ENCODE data around the gene CDY2A.
"Not testable (repeated sequence)": the region's sequence is repeated elsewhere in the genome, so short reads cannot be mapped to it uniquely, and the experiment has no call there.

The CDY2A gene

DNA sequence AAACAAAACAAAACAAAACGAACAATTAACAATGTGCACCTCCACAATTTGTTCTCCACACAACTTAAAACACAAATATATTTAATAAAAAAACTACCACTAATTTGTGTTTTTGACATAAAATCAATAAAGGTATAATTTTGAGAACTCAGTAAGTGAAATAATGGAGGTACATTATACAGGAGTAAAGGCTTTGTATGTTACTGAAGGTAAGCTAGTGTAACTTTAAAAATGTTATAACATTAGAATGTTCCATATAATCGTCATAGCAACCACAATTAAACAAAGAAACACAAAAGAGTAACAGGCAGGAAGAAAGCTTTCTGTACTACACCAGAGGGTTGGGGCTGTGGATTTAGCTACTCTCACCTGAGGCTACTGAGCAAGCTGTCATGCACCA, at the start of gene CDY2A:
Gene CDY2A, plus strand, starts transcription at position 301 of the 400 bp plus-strand sequence. CDS start 328 bp downstream, outside the sequence.
- not testable (repeated sequence) for DNase-seq (ENCODE audit: low read depth in 2 of 2)

DNA sequence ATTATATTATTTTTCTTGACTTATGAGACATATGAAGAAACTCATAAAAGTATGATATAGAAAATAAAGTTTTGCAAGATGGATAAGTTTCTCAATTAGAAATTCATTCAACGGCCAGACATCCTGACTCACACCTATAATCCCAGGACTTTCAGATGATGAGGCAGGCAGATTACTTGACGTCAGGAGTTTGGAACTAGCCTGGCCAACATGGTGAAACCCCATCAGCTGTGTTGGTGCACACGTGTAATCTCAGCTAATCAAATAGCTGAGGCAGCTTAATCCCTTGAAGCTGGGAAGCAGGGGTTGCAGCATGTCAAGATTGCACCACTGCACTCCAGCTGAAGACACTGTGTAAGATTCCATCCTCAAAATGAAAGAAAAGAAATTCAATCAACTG, 28.0 kb upstream of the CDY2A start:
- not testable (repeated sequence) for DNase-seq (ENCODE audit: low read depth in 2 of 2)

GRCh38 chrY:17998266-17998665, 27.3 kb upstream of the CDY2A start:
- not testable (repeated sequence) for DNase-seq (ENCODE audit: low read depth in 2 of 2)

DNA sequence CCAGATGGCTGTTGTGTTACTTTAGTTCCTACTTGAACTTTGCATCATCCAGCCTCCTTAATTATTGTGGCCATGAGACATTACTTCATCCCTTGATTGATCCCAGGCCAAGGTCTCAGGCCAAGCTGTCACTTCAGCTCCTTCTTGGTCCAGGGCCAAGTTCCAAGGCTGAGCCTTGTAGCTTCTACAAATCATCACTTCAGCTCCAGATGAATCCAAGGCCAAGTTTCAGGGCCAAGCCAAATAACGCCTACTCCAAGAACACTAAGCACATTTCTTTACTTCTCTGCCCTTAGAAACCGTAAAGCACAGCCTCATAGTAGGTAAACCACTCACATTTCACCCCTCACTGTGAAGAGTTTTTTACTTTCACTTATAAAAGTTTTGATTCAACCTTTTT, 1.7 kb upstream of the CDY2A start:
- not testable (repeated sequence) for DNase-seq (ENCODE audit: low read depth in 2 of 2)

- DNase-seq (ENCODE audit: low read depth in 2 of 2), result not testable (repeated sequence)
Observed at GRCh38 chrY:18028845-18029244, 3.3 kb downstream of the CDY2A start.

DNA sequence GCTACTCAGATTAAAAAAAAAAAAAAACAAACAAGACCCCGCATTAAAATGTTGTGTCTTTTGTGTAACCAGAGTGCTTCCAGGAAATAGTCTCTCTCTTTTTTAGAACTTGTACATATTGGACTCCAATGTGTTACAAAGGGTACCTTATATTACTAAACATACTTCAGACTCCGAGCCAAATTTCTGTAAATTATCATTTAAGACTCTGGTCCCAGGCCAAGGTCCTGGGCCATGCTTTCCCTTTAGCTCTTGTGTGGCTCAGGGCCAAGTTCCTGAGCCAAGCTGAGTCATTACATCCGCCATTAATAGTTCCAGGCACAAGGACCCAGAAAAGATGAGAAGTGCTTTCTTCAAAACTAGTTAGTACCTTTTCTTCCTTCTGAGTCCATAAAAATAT, 4.6 kb downstream of the CDY2A start:
- not testable (repeated sequence) for DNase-seq (ENCODE audit: low read depth in 2 of 2)

DNA sequence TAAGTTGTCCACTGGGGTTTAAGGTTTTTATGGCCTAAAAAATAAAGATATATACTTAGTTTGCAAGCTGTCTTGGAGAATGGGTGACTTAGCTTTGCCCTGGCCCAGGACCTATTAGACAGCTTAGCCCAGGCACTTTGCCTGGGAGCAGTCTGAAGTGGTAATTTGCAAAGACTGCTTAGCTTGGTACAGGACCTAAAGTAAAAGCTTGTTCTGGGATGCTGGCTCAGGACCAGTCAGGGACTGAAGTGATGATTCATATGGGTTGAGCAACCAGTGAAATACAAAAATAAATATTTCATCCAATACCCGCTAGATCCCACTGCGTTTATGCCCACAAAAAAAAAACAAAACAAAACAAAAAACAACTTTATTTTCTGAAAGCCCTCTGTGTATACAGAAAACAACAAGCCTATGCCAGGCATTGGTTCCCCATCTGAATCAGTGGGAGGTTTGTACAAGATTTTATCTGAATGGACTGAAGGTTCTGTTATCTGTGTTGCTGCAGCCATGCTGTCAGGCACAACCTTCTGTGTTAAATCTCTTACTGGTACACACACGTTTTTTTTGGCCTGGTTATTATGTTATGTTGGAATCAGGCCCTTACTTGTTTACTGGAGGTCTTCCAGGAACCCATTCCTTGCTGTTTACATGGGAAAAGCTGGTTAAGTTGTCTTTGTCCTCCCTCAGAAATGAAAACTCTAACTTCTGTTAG, 8.7 kb downstream of the CDY2A start:
- not testable (repeated sequence) for DNase-seq (ENCODE audit: low read depth in 2 of 2)

GRCh38 chrY:18034864-18035263, 9.3 kb downstream of the CDY2A start:
- DNase-seq (ENCODE audit: low read depth in 2 of 2), result not testable (repeated sequence)

DNA sequence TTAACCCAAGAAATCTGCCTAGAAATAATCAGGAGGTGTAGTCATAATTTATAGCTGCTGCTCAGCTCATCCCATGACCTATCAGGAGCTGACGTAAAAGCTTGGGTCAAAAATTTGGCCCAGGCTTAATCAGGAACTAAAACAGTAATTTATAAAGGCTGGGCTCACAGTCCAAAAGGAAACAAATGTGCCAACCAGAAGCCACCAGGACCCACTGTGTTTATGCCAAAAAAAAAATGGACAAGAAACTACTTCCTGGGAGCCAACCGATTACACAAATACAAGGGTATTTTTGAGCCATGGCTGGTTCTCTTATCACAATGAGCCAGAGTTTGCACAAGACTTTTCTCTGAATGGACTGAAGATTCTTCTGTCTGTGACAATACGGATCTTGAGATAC, 19.4 kb downstream of the CDY2A start:
- not testable (repeated sequence) for DNase-seq (ENCODE audit: low read depth in 2 of 2)

DNA sequence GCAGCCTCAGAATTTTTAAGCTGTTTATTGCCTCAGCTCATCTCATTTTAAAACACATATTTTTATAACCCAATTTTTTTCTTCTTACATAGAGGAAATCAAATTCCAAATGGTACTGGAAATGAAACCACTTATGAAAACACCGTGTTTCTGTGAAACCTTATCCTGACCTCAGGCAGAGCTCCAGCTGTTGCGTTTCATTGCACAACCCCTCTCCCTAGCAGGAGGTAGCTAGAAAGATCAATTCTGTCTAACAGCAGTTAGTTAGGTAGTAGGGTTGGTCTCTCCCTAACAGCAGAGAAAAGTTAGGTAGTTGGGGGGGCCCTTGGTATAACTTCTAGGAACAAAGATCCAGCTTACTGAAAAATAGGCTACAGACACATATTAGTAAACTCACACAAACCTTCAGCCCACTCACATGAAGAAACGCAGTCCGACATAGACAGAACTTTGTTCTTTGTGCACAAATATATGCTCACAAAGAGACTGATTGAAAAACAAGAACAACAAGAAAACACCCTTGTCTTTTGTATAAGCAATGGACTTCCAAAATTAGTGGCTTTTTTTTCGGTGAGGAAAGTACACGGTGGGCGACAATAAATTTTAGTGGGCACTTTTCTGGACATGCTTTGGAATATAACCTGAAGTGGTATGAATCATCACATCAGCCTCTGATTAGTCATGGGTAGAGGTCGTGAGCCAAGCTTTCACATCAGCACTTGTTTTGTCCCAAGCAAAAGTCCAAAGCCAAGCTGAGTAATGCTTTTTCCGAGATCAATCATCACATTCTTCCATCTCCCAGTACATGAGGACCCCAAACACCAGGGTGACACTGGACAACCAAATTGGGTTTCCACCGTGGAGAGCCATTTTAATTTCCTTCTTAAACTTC, 22.8 kb downstream of the CDY2A start:
- not testable (repeated sequence) for DNase-seq (ENCODE audit: low read depth in 2 of 2)

GRCh38 chrY:18049061-18049460, 23.5 kb downstream of the CDY2A start:
- DNase-seq (ENCODE audit: low read depth in 2 of 2), result not testable (repeated sequence)

DNA sequence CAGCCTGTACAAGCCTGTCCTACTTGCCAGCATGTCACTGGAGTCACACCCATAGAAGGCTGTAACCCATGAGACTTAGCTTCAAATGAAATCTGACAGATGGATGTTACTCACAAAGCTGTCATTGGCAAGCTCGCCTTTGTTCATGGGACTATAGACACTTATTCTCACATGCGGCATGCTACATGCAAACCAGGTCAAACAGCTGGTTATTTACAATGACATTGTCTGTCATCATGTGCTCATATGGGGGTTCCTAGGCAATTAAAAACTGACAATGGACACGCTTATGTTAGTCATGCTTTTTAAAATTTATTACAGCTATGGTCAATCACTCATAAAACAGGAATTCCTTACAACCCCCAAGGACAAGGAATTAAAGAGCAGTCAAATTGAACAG, 30.9 kb downstream of the CDY2A start:
- not testable (repeated sequence) for DNase-seq (ENCODE audit: low read depth in 2 of 2)

DNA sequence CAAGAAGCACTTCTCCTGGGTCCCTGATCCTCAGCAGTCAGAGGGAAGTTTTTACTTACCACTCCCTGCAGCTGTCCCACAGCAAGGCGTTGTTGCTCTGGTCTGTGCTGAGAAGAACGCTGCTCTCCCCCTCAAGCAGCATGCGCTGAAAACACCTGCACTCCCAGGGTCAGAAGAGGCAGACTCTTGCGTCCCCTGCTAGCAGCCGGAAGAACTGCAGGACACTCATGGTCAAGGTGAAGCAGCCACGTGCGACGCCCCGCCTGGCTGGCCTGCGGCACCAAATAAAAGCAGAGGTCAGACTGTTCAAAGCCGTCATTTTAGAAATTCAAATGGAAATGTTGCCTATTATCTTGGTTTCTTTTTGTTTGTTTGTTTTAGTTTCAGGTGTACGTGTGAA, 47.9 kb downstream of the CDY2A start:
- DNase-seq (ENCODE audit: low read depth in 2 of 2), result not testable (repeated sequence)

All from fibroblast of skin of left quadriceps (primary cell).